Renal cortex interstitium (tissue), 11 donors: ENCODE results near the gene CRELD2. TPM values are rescaled to one million over a fixed set of nuclear protein-coding genes. Genes with fewer than 3 reads are reported as not detected.

ENCODE experiments used
- DNase-seq, 11 donors: peaks; one replicate each; pipeline ENCODE4 v3.0.0-alpha.2; 2013; ENCODE audit warnings: low read depth in 9 of 11, low spot score in 4 of 11; ENCODE audit errors: extremely low read depth in 1 of 11
- polyA plus RNA-seq, 3 donors: library from polyadenylated mRNA; unstranded; fragments of 120-200 nt; gene quantifications; one replicate each; pipeline ENCODE4 v1.2.1, GENCODE V29; 2013; ENCODE audit not compliant: insufficient read length in 3 of 3

The CRELD2 gene
- polyA plus RNA-seq, 3 donors, result 22.2 to 33.9 (median 32.6) TPM

- no peak for DNase-seq
These were observed 5.0 kb downstream of the CRELD2 start for GRCh38 chr22:49923445-49923844.

- DNase-seq, result no peak
These were observed 5.8 kb downstream of the CRELD2 start for GRCh38 chr22:49924113-49924833.

- DNase-seq, result no peak
These were observed 7.2 kb downstream of the CRELD2 start for GRCh38 chr22:49925525-49926128.

GRCh38 chr22:49926916-49927315 is 8.5 kb downstream of the CRELD2 start:
- no peak for DNase-seq

- no peak for DNase-seq
These were observed 9.2 kb downstream of the CRELD2 start for GRCh38 chr22:49927483-49928184.

- DNase-seq, result no peak
These were observed 9.7 kb downstream of the CRELD2 start for GRCh38 chr22:49928185-49928495.

- DNase-seq, result no peak
These were observed 10.2 kb downstream of the CRELD2 start for GRCh38 chr22:49928555-49929210.

GRCh38 chr22:49929211-49929979 is 11.0 kb downstream of the CRELD2 start:
- DNase-seq, result no peak

GRCh38 chr22:49929994-49930575 is 11.7 kb downstream of the CRELD2 start:
- DNase-seq, result no peak

GRCh38 chr22:49930596-49931412 is 12.4 kb downstream of the CRELD2 start:
- peak in 2 of 11 donors; percentile 36 to 61 for DNase-seq

GRCh38 chr22:49933236-49934159 is 15.1 kb downstream of the CRELD2 start:
- no peak for DNase-seq

GRCh38 chr22:49934160-49934890 is 15.9 kb downstream of the CRELD2 start:
- DNase-seq, result no peak

- DNase-seq, result no peak
These were observed 16.6 kb downstream of the CRELD2 start for GRCh38 chr22:49934891-49935557.

GRCh38 chr22:49935561-49935960 is 17.1 kb downstream of the CRELD2 start:
- DNase-seq, result no peak

- no peak for DNase-seq
These were observed 17.9 kb downstream of the CRELD2 start for GRCh38 chr22:49936018-49936972.
